ENCODE data around the gene TDRD6.

GRCh38 chr6:46674410-46674809, 13.3 kb upstream of the TDRD6 start:
- TF ChIP-seq CTCF (IDR thresholded peaks at IDR 0.05) (no peak), POLR2A (IDR thresholded peaks at IDR 0.05) (no peak)
